OCI-LY1 (cell line): ENCODE data around the gene PTPRQ.

Source experiments
- H2AFZ ChIP-seq: fragments of 200-600 bp; sonication (generic), shearing (Covaris generic); 2 replicates; pipeline ENCODE4 v1.6.0; 2014; ENCODE audit warnings: antibody characterized with exemption, mild to moderate bottlenecking, low read length
- H3F3A ChIP-seq: fragments of 200-600 bp; sonication (generic), shearing (Covaris generic); 2 replicates; pipeline ENCODE4 v1.6.0; 2014; ENCODE audit warnings: mild to moderate bottlenecking, antibody characterized with exemption, low read length, moderate library complexity; ENCODE audit not compliant: insufficient read depth
- H3K27ac ChIP-seq: fragments of 200-600 bp; sonication (generic); 2 replicates; pipeline ENCODE4 v1.5.1; 2014; ENCODE audit warnings: low read length, mixed run types, mild to moderate bottlenecking, low read depth; ENCODE audit not compliant: poor library complexity, severe bottlenecking
- H3K27me3 ChIP-seq: fragments of 200-600 bp; sonication (generic); 2 replicates; pipeline ENCODE4 v1.6.0; 2014; ENCODE audit warnings: antibody characterized with exemption, mild to moderate bottlenecking, low read length, moderate library complexity; ENCODE audit not compliant: insufficient read depth
- H3K36me3 ChIP-seq: fragments of 200-600 bp; sonication (generic); 2 replicates; pipeline ENCODE4 v1.6.1; 2014; ENCODE audit warnings: mild to moderate bottlenecking, antibody characterized with exemption, low read length, moderate library complexity, mixed read lengths; ENCODE audit not compliant: insufficient read depth
- H3K4me1 ChIP-seq: fragments of 200-600 bp; sonication (generic); 2 replicates; pipeline ENCODE4 v1.5.1; 2014; ENCODE audit warnings: mild to moderate bottlenecking, low read length, moderate library complexity; ENCODE audit not compliant: insufficient read depth, severe bottlenecking
- H3K4me2 ChIP-seq: fragments of 200-600 bp; sonication (generic), shearing (Covaris generic); 2 replicates; pipeline ENCODE4 v1.6.1; 2014; ENCODE audit warnings: low read length
- H3K4me3 ChIP-seq: fragments of 200-600 bp; sonication (generic); 2 replicates; pipeline ENCODE4 v1.5.1; 2014; ENCODE audit warnings: low read length, low read depth, mild to moderate bottlenecking, mixed read lengths; ENCODE audit not compliant: poor library complexity, severe bottlenecking
- H3K79me2 ChIP-seq: fragments of 200-600 bp; shearing (Covaris generic); 2 replicates; pipeline ENCODE4 v1.6.1; 2016; ENCODE audit warnings: mixed run types, low read length, mixed read lengths; ENCODE audit not compliant: insufficient read depth
- H3K9ac ChIP-seq: fragments of 200-600 bp; sonication (generic), shearing (Covaris generic); 2 replicates; pipeline ENCODE4 v1.6.1; 2014; ENCODE audit warnings: mild to moderate bottlenecking, low read length, mixed read lengths
- H3K9me2 ChIP-seq: fragments of 200-600 bp; sonication (generic), shearing (Covaris generic); 2 replicates; pipeline ENCODE4 v1.6.1; 2014; ENCODE audit warnings: low read depth, mild to moderate bottlenecking, low read length, mixed read lengths
- H3K9me3 ChIP-seq: fragments of 200-600 bp; shearing (Covaris generic); 2 replicates; pipeline ENCODE4 v1.6.1; 2014; ENCODE audit warnings: low read length, mixed read lengths
- H4K20me1 ChIP-seq: fragments of 200-600 bp; sonication (generic), shearing (Covaris generic); 2 replicates; pipeline ENCODE4 v1.6.0; 2016; ENCODE audit warnings: mild to moderate bottlenecking, low read length; ENCODE audit not compliant: insufficient read depth
- EZH2 ChIP-seq: fragments of 200-600 bp; sonication (generic), shearing (Covaris generic); IDR thresholded peaks from 2 replicates; pipeline ENCODE4 v1.8.0; 2017; ENCODE audit warnings: borderline replicate concordance, mixed run types, mild to moderate bottlenecking, antibody characterized with exemption, low read length, moderate library complexity, mixed read lengths
- TF ChIP-seq, protein P1 (sequence below): fragments of 200-600 bp; sonication (generic), shearing (Covaris generic); IDR thresholded peaks from 2 replicates; pipeline ENCODE4 v1.5.1; 2017; ENCODE audit warnings: mild to moderate bottlenecking, antibody characterized with exemption, low read length, moderate library complexity, mixed read lengths

PTPRQ gene

DNA sequence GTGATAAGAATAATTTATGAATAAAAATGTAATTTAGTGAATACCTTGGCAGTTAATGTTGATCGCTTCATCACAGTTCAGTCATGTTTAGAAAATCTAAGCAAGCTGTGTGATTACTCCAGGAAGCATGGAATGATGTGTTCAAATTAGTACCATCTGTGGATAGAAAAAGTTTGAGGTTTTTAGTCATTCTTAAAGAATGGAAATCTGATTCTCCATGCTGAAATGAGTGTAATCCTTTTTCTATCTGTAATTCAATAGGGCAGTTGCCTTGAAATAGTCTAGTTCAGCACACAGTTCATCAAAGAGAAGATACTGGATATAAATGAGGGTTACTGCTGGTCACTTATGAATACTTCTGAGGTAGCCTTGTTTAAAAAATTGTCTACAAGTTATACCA is 136.2 kb downstream of the PTPRQ start:
- Histone ChIP-seq H3K9me3 (no peaks in the 10 kb centered on the region), H3K27me3 (no peaks in the 10 kb centered on the region), H3K4me1 (no peaks in the 10 kb centered on the region), H3K27ac (no peak overlapping the region), H3F3A (no peaks in the 10 kb centered on the region), H4K20me1 (no peaks in the 10 kb centered on the region), H3K4me3 (no peak overlapping the region), H3K36me3 (no peaks in the 10 kb centered on the region), H3K9ac (no peak overlapping the region), H3K79me2 (no peaks in the 10 kb centered on the region), H3K4me2 (no peak overlapping the region), H2AFZ (no peak overlapping the region), H3K9me2 (no peaks in the 10 kb centered on the region)
- no peak for TF ChIP-seq EZH2
- TF ChIP-seq, protein P1, sequence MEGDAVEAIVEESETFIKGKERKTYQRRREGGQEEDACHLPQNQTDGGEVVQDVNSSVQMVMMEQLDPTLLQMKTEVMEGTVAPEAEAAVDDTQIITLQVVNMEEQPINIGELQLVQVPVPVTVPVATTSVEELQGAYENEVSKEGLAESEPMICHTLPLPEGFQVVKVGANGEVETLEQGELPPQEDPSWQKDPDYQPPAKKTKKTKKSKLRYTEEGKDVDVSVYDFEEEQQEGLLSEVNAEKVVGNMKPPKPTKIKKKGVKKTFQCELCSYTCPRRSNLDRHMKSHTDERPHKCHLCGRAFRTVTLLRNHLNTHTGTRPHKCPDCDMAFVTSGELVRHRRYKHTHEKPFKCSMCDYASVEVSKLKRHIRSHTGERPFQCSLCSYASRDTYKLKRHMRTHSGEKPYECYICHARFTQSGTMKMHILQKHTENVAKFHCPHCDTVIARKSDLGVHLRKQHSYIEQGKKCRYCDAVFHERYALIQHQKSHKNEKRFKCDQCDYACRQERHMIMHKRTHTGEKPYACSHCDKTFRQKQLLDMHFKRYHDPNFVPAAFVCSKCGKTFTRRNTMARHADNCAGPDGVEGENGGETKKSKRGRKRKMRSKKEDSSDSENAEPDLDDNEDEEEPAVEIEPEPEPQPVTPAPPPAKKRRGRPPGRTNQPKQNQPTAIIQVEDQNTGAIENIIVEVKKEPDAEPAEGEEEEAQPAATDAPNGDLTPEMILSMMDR = no peak

DNA sequence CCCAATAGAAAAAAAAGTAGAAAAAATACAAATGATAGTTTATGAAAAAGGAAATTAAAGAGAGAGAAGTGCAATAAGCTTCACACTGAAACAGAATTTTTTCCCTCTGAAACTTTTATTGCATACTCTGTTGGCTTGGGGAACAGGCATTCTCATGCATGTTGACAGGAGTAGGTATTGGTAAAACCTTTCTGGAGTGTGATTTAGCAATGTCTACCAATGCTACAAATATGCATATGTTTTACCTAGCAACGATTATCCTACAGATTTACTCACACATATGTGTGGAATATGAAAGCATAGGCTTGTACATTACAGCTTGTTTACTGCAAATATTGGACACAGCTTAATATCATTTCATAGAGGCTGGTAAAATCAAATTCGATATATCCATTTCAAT is 137.7 kb downstream of the PTPRQ start:
- Histone ChIP-seq H3K27ac (no peak overlapping the region), H3K27me3 (no peaks in the 10 kb centered on the region), H3K4me3 (no peak overlapping the region), H3F3A (no peaks in the 10 kb centered on the region), H3K9me3 (no peaks in the 10 kb centered on the region), H3K79me2 (no peaks in the 10 kb centered on the region), H3K9me2 (no peaks in the 10 kb centered on the region), H3K4me2 (no peak overlapping the region), H3K36me3 (no peaks in the 10 kb centered on the region), H3K9ac (no peak overlapping the region), H4K20me1 (no peaks in the 10 kb centered on the region), H2AFZ (no peak overlapping the region), H3K4me1 (no peaks in the 10 kb centered on the region)
- TF ChIP-seq EZH2 = no peak
- TF ChIP-seq, protein P1 = no peak

DNA sequence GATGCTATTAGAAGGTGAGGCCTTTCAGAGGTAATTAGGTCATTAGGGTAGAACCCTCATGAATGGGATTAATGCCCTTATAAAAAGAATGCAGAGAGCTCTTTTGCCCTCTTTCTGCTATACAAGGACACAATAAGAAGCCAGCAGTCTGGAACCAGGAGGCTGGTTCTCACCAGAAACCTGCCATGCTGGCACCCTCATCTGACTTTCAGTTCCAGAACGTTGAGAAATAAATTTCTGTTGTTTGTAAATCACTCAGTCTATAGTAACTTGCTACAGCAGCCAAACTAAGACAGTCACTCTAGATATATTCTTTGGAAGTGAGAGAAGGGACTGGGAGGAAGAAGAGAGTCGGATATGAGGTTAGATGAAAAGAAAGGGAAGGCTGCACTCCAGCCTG is 138.4 kb downstream of the PTPRQ start:
- Histone ChIP-seq H3K4me2 (no peak overlapping the region), H3K36me3 (no peaks in the 10 kb centered on the region), H3F3A (no peaks in the 10 kb centered on the region), H3K4me3 (no peak overlapping the region), H2AFZ (no peak overlapping the region), H3K79me2 (no peaks in the 10 kb centered on the region), H3K27me3 (no peaks in the 10 kb centered on the region), H3K9me2 (no peaks in the 10 kb centered on the region), H3K9me3 (no peaks in the 10 kb centered on the region), H3K27ac (no peak overlapping the region), H3K9ac (no peak overlapping the region), H3K4me1 (no peaks in the 10 kb centered on the region), H4K20me1 (no peaks in the 10 kb centered on the region)
- no peak for TF ChIP-seq EZH2
- TF ChIP-seq, protein P1 = no peak
